Nephron (organoid): Measurements from ENCODE around the gene BMP8B.
"Not testable (repeated sequence)": the region's sequence is repeated elsewhere in the genome, so short reads cannot be mapped to it uniquely, and the experiment has no call there.

Experiments used
- H3K27ac Mint-ChIP-seq, 3 experiments: 2 replicates each; pipeline ENCODE4 v1.8.0; 2020; ENCODE audit warnings: mixed read lengths in 3 of 3, mild to moderate bottlenecking in 2 of 3, moderate library complexity in 1 of 3
- H3K27me3 Mint-ChIP-seq: 2 replicates; pipeline ENCODE4 v1.8.0; 2021; ENCODE audit warnings: low read depth, mild to moderate bottlenecking, moderate library complexity, mixed read lengths
- H3K36me3 Mint-ChIP-seq: 2 replicates; pipeline ENCODE4 v1.8.0; 2020; ENCODE audit warnings: low read depth, mixed read lengths
- H3K4me1 Mint-ChIP-seq: 2 replicates; pipeline ENCODE4 v1.8.0; 2020; ENCODE audit warnings: mixed read lengths
- H3K4me3 Mint-ChIP-seq, 3 experiments: 2 replicates each; pipeline ENCODE4 v1.8.0; 2020; ENCODE audit warnings: mild to moderate bottlenecking in 3 of 3, mixed read lengths in 3 of 3, moderate library complexity in 2 of 3
- H3K9me3 Mint-ChIP-seq: 2 replicates; pipeline ENCODE4 v1.8.0; 2020; ENCODE audit warnings: mixed read lengths
- CTCF ChIP-seq, 3 experiments: fragments of 200-600 bp; sonication (generic); IDR thresholded peaks; one replicate each; pipeline ENCODE4 v1.5.0; 2021; ENCODE audit warnings: antibody characterized with exemption in 3 of 3; ENCODE audit not compliant: unreplicated experiment in 3 of 3

The BMP8B gene

GRCh38 chr1:39789571-39790110, 976 bp upstream of the BMP8B start:
- Mint-ChIP-seq H3K9me3 (peaks cover 3% of the 10 kb centered on the region), H3K4me3 (peak overlapping the region; percentile 67 to 77 (median 76)), H3K4me1 (peaks cover 7% of the 10 kb centered on the region), H3K27ac (no peak overlapping the region), H3K27me3 (peaks cover 76% of the 10 kb centered on the region), H3K36me3 (no peaks in the 10 kb centered on the region)
- TF ChIP-seq CTCF (IDR thresholded peaks at IDR 0.05; ENCODE audit: unreplicated experiment in 3 of 3) = no peak

DNA sequence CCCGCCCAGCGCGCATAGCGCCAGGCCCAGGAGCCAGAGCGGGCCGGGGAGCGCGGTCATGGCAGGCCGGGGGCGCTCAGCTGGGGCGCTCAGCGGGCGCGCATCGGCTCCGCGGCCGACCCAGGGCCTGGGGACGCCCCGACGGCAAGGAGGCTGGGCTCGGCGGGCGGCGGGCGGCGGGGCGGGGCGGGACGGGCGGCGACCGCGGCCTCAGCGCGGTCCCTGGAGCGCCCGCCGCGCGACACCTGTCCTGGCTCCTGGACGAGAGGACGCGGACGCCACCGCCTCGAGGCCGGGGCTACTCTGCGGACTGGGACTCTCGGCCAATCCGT, 273 bp downstream of the BMP8B start:
- H3K4me1 Mint-ChIP-seq = peaks cover 7% of the 10 kb centered on the region
- peaks cover 73% of the 10 kb centered on the region for H3K27me3 Mint-ChIP-seq
- no peak for TF ChIP-seq CTCF (IDR thresholded peaks at IDR 0.05; ENCODE audit: unreplicated experiment in 3 of 3)
- no peak overlapping the region for H3K4me3 Mint-ChIP-seq
- H3K27ac Mint-ChIP-seq = no peak overlapping the region
- no peaks in the 10 kb centered on the region for H3K36me3 Mint-ChIP-seq
- peaks cover 3% of the 10 kb centered on the region for H3K9me3 Mint-ChIP-seq

GRCh38 chr1:39787964-39788363, 701 bp downstream of the BMP8B start:
- H3K27me3 Mint-ChIP-seq = peaks cover 73% of the 10 kb centered on the region
- H3K27ac Mint-ChIP-seq, H3K9me3 Mint-ChIP-seq, H3K4me3 Mint-ChIP-seq, H3K4me1 Mint-ChIP-seq, H3K36me3 Mint-ChIP-seq: not testable (repeated sequence)

DNA sequence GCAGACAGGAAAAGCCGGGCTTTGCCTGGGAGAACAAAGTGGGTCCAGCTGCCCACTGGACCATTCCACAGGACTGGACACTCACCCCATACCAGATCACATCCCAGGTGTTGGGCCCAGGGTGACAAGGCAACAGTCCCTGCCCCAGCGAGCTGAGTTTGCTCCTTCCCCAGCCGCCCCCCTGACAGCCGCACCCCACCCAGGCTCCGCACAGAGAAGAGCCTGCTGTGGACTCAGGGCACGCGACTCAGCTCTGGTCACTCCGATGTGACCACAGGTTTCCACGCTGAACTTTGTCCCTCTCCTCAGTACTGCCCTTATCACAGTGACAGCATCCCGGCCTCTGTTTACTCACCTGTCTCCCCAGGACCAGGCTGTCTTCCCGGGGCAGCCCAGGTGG, 1.2 kb downstream of the BMP8B start:
- H3K27ac Mint-ChIP-seq = no peak overlapping the region

GRCh38 chr1:39787108-39787375, 1.6 kb downstream of the BMP8B start:
- H3K27ac Mint-ChIP-seq, H3K4me1 Mint-ChIP-seq, H3K36me3 Mint-ChIP-seq, H3K9me3 Mint-ChIP-seq: not testable (repeated sequence)
- Mint-ChIP-seq H3K27me3 (peaks cover 68% of the 10 kb centered on the region), H3K4me3 (peak overlapping the region; percentile 54 to 74 (median 68))

More for the DNA sequence above, 1.2 kb downstream of the BMP8B start:
- Mint-ChIP-seq H3K9me3 (peaks cover under 1% of the 10 kb centered on the region), H3K36me3 (no peaks in the 10 kb centered on the region), H3K4me1 (peaks cover 7% of the 10 kb centered on the region), H3K4me3 (peak overlapping the region; percentile 54 to 74 (median 68)), H3K27me3 (peaks cover 72% of the 10 kb centered on the region)
- TF ChIP-seq CTCF (IDR thresholded peaks at IDR 0.05; ENCODE audit: unreplicated experiment in 3 of 3) = no peak

DNA sequence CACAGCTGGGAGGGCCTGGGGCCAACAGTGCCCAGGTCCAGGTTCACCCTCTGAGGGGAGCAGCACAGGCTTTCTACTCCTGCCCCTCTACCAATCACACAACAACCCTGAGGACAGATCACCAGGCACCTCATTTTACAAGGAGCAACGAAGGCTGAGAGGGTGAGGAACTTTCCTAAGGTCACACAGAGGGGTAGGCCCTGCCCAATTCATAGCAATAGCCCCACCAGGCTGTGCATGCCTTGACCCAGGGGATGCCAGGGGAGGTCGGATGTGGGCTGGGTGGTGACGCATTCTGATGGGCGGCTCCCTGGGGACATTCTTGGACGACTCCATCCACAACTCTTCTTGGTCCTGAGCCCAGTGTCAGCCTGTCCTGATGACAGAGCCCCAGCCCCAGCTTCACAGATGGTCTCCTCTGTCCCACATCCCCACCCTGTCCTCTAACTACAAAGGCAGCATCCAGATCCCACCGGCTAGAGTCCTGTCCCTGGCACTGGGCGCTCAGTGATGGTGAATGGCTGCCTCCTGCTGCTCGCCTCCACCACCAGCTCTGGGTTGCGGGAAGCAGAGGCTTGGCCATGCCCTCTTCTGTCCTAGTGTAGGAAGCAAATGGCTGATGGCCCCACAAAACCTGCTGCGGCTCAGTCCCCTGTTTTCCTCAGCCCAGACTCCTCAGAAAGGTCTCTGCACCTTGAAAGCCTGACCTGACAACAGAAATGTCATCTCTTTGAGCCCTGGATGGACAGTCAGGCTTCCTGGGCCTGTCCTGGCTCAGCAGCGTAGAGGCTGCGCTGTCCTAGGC, 2.2 kb downstream of the BMP8B start:
- H3K27ac Mint-ChIP-seq, H3K4me1 Mint-ChIP-seq, H3K9me3 Mint-ChIP-seq, H3K36me3 Mint-ChIP-seq: not testable (repeated sequence)
- H3K4me3 Mint-ChIP-seq = peak overlapping the region; percentile 36 to 67 (median 51)
- H3K27me3 Mint-ChIP-seq = peaks cover 62% of the 10 kb centered on the region

- not testable (repeated sequence) for H3K4me1 Mint-ChIP-seq, H3K36me3 Mint-ChIP-seq, H3K4me3 Mint-ChIP-seq, H3K27ac Mint-ChIP-seq, H3K9me3 Mint-ChIP-seq
- H3K27me3 Mint-ChIP-seq = peaks cover 45% of the 10 kb centered on the region
Measured at GRCh38 chr1:39782685-39783084, 6.0 kb downstream of the BMP8B start.

DNA sequence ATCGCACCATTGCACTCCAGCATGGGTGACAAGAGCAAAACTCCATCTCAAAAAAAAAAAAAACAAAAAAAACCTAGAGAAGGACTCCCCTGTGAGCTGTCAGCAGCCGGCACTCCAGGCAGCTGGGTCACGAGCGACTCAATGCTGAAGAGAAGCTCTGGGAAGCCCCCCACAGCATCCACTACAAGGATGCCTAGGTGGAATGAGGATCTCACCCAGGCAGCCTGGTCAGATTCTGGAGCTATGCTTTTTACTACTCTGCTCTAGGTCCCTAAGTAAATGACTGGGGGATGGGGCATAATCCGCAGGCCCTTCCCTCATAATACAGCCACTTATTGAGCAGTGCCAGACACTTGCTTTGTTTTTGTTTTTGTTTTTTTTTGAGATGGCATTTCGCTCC, 6.6 kb downstream of the BMP8B start:
- Mint-ChIP-seq H3K27ac (no peak overlapping the region), H3K4me3 (no peak overlapping the region), H3K4me1 (peaks cover 7% of the 10 kb centered on the region), H3K9me3 (no peaks in the 10 kb centered on the region), H3K36me3 (no peaks in the 10 kb centered on the region), H3K27me3 (peaks cover 42% of the 10 kb centered on the region)
- no peak for TF ChIP-seq CTCF (IDR thresholded peaks at IDR 0.05; ENCODE audit: unreplicated experiment in 3 of 3)
